ENCODE measurements around the gene OAT.

GRCh38 chr10:124350806-124351205 lies 67.9 kb downstream of the OAT start:
- no peak for TF ChIP-seq EZH2 (IDR thresholded peaks at IDR 0.05; ENCODE audit: low read length, unreplicated experiment)
- TF ChIP-seq CTCF (conservative IDR thresholded peaks at IDR 0.05; ENCODE audit: low read depth, low read length): no peak
- TF ChIP-seq EZH2phosphoT487 (IDR thresholded peaks at IDR 0.05; ENCODE audit: borderline replicate concordance, low read length): no peak

Measured in PC-3 (cell line).